BJ (cell line): ENCODE measurements around the gene NEK2. TPM values are rescaled to one million over a fixed set of nuclear protein-coding genes. Genes with fewer than 3 reads are reported as not detected.

Source experiments
- CTCF ChIA-PET: fragments of 350-600 bp; formaldehyde crosslinking; extraction: SDS; loops from one replicate; lab custom pipeline; 2021; ENCODE audit warnings: antibody characterized with exemption, inconsistent platforms; lab: Yijun Ruan, JAX
- POLR2A ChIA-PET: fragments of 300-600 bp; sonication (Branson Sonifier 250); formaldehyde crosslinking; extraction: SDS; loops from one replicate; lab custom pipeline; 2021; ENCODE audit warnings: antibody characterized with exemption; lab: Charles Lee
- DNase-seq: peaks from one replicate; pipeline ENCODE4 v3.0.0-alpha.2; 2011; ENCODE audit warnings: low read depth
- H3K27me3 ChIP-seq: 2 replicates; pipeline ENCODE4 v1.6.0; 2011; ENCODE audit warnings: low read length; ENCODE audit not compliant: control insufficient read depth, insufficient read depth
- H3K36me3 ChIP-seq: 2 replicates; pipeline ENCODE4 v1.5.1; 2011; ENCODE audit warnings: low read length; ENCODE audit not compliant: control insufficient read depth, insufficient read depth
- H3K4me3 ChIP-seq: 2 replicates; pipeline ENCODE4 v1.5.1; 2011; ENCODE audit warnings: low read depth, mild to moderate bottlenecking, control low read depth, low read length
- polyA plus RNA-seq: library from polyadenylated mRNA; depleted of rRNA; stranded (reverse); fragments of >200 nt; gene quantifications from 2 replicates; pipeline ENCODE4 v1.2.3, GENCODE V29; 2011; rRNA removed
- TF ChIP-seq, protein P1 (sequence below): IDR thresholded peaks from 2 replicates; pipeline ENCODE4 v1.5.1; 2011; ENCODE audit warnings: low read depth, mild to moderate bottlenecking, control low read depth, inconsistent platforms, low read length, moderate library complexity; ENCODE audit not compliant: insufficient read depth

Gene NEK2
- polyA plus RNA-seq, 1 experiment = 8.8 TPM

DNA sequence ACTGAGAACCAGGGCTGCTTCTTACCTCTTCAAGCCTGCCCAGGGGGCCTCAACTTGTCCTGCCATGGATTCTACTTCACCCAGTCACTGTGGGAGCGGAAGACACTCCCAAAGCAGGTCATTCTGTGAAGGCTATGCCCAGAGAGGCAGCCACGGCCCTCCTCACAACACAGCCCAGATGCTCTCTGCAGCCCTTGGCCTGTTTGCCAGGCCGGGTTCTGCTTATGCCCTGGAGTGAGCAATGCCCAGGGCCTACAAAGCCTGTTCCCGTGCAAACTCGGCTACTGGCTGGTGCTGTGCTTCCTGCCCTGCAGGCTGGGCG is 62.7 kb downstream of the NEK2 start:
- CTCF ChIA-PET = interaction anchor here (1.0 to 2.0 kb wide), 3 partner anchors 12 to 27 kb away, joined by 3 to 6 read pairs (median 4); no protein-coding TSS in a partner anchor
- POLR2A ChIA-PET = interaction anchor here (0.7 kb wide), 1 partner anchor 212 kb away, joined by 9 read pairs; no protein-coding TSS in a partner anchor

More for the DNA sequence above, 62.7 kb downstream of the NEK2 start:
- DNase-seq = no peak
- Histone ChIP-seq H3K4me3 (no peak overlapping the region), H3K27me3 (no peaks in the 10 kb centered on the region), H3K36me3 (no peaks in the 10 kb centered on the region)
- TF ChIP-seq, protein P1, sequence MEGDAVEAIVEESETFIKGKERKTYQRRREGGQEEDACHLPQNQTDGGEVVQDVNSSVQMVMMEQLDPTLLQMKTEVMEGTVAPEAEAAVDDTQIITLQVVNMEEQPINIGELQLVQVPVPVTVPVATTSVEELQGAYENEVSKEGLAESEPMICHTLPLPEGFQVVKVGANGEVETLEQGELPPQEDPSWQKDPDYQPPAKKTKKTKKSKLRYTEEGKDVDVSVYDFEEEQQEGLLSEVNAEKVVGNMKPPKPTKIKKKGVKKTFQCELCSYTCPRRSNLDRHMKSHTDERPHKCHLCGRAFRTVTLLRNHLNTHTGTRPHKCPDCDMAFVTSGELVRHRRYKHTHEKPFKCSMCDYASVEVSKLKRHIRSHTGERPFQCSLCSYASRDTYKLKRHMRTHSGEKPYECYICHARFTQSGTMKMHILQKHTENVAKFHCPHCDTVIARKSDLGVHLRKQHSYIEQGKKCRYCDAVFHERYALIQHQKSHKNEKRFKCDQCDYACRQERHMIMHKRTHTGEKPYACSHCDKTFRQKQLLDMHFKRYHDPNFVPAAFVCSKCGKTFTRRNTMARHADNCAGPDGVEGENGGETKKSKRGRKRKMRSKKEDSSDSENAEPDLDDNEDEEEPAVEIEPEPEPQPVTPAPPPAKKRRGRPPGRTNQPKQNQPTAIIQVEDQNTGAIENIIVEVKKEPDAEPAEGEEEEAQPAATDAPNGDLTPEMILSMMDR = no peak

Other genes starting within 250 kb of the NEK2 start
- gene RD3, start 183.5 kb downstream of the NEK2 start, polyA plus RNA-seq = not detected in 2 replicates
- gene SLC30A1, start 96.5 kb downstream of the NEK2 start, polyA plus RNA-seq = 5.8 and 9.9 TPM in 2 replicates
- gene LPGAT1, start 155.1 kb upstream of the NEK2 start, polyA plus RNA-seq = 7.7 and 14.4 TPM in 2 replicates